ENCODE measurements around the gene SPTBN1. TPM values are rescaled to one million over a fixed set of nuclear protein-coding genes. Genes with fewer than 3 reads are reported as not detected.

The SPTBN1 gene
- total RNA-seq, 1 experiment from 2014 or later: 146 TPM

- no peak for DNase-seq (ENCODE audit: low spot score)
- ChIA-PET POLR2A (ENCODE audit: low non-redundant PET) (no interaction called here), CTCF (no interaction called here)
Measured at GRCh38 chr2:54629914-54630857, 174.1 kb downstream of the SPTBN1 start.

DNA sequence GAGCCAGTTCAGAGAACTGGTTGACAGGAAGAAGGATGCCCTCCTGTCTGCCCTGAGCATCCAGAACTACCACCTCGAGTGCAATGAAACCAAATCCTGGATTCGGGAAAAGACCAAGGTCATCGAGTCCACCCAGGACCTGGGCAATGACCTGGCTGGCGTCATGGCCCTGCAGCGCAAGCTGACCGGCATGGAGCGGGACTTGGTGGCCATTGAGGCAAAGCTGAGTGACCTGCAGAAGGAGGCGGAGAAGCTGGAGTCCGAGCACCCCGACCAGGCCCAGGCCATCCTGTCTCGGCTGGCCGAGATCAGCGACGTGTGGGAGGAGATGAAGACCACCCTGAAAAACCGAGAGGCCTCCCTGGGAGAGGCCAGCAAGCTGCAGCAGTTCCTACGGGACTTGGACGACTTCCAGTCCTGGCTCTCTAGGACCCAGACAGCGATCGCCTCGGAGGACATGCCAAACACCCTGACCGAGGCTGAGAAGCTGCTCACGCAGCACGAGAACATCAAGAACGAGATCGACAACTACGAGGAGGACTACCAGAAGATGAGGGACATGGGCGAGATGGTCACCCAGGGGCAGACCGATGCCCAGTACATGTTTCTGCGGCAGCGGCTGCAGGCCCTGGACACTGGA lies 174.9 kb downstream of the SPTBN1 start:
- Histone ChIP-seq H3K36me3 (ENCODE audit: insufficient read depth, low read length, poor library complexity, severe bottlenecking) (peaks cover 76% of the 10 kb centered on the region), H3K27ac (ENCODE audit: low read depth, low read length, poor library complexity, severe bottlenecking) (no peak overlapping the region), H3K27me3 (replicated peaks; ENCODE audit: insufficient read depth, low read depth, low read length, poor library complexity) (no peaks in the 10 kb centered on the region), H3K9me3 (ENCODE audit: low read depth, low read length, poor library complexity, severe bottlenecking) (no peaks in the 10 kb centered on the region), H3K4me1 (ENCODE audit: insufficient read depth, low read length, poor library complexity, severe bottlenecking) (peaks cover 27% of the 10 kb centered on the region), H3K4me3 (ENCODE audit: low read depth, low read length, poor library complexity, severe bottlenecking) (no peak overlapping the region)
- TF ChIP-seq EZH2 (IDR thresholded peaks at IDR 0.05; ENCODE audit: borderline replicate concordance, low read depth, low read length, poor library complexity, severe bottlenecking) (no peak), CTCF (conservative IDR thresholded peaks at IDR 0.05; ENCODE audit: low read depth, low read length) (no peak)
- intact Hi-C loops (cut with micrococcal nuclease; ENCODE audit: unreplicated experiment): no loop called here
- TSS peak; percentile 76 for BruUV-seq (replicated peaks)
- no peak for DNase-seq (ENCODE audit: low spot score)
- CTCF ChIA-PET: no interaction called here
- POLR2A ChIA-PET (ENCODE audit: low non-redundant PET): no interaction called here

More at GRCh38 chr2:54629914-54630857, 174.1 kb downstream of the SPTBN1 start:
- Histone ChIP-seq H3K9me3 (ENCODE audit: low read depth, low read length, poor library complexity, severe bottlenecking) (no peaks in the 10 kb centered on the region), H3K27me3 (replicated peaks; ENCODE audit: insufficient read depth, low read depth, low read length, poor library complexity) (no peaks in the 10 kb centered on the region), H3K4me3 (ENCODE audit: low read depth, low read length, poor library complexity, severe bottlenecking) (no peak overlapping the region), H3K36me3 (ENCODE audit: insufficient read depth, low read length, poor library complexity, severe bottlenecking) (peaks cover 80% of the 10 kb centered on the region), H3K4me1 (ENCODE audit: insufficient read depth, low read length, poor library complexity, severe bottlenecking) (peaks cover 19% of the 10 kb centered on the region), H3K27ac (ENCODE audit: low read depth, low read length, poor library complexity, severe bottlenecking) (no peak overlapping the region)
- TF ChIP-seq EZH2 (IDR thresholded peaks at IDR 0.05; ENCODE audit: borderline replicate concordance, low read depth, low read length, poor library complexity, severe bottlenecking) (no peak), CTCF (conservative IDR thresholded peaks at IDR 0.05; ENCODE audit: low read depth, low read length) (no peak)
- no TSS peak for BruUV-seq (replicated peaks)
- intact Hi-C loops (cut with micrococcal nuclease; ENCODE audit: unreplicated experiment): no loop called here

- BruUV-seq (replicated peaks): no TSS peak
- Histone ChIP-seq H3K4me3 (ENCODE audit: low read depth, low read length, poor library complexity, severe bottlenecking) (no peak overlapping the region), H3K9me3 (ENCODE audit: low read depth, low read length, poor library complexity, severe bottlenecking) (no peaks in the 10 kb centered on the region), H3K27ac (ENCODE audit: low read depth, low read length, poor library complexity, severe bottlenecking) (no peak overlapping the region), H3K27me3 (replicated peaks; ENCODE audit: insufficient read depth, low read depth, low read length, poor library complexity) (no peaks in the 10 kb centered on the region), H3K4me1 (ENCODE audit: insufficient read depth, low read length, poor library complexity, severe bottlenecking) (peaks cover 32% of the 10 kb centered on the region), H3K36me3 (ENCODE audit: insufficient read depth, low read length, poor library complexity, severe bottlenecking) (peaks cover 68% of the 10 kb centered on the region)
- ChIA-PET POLR2A (ENCODE audit: low non-redundant PET) (no interaction called here), CTCF (no interaction called here)
- intact Hi-C loops (cut with micrococcal nuclease; ENCODE audit: unreplicated experiment): no loop called here
- no peak for TF ChIP-seq EZH2 (IDR thresholded peaks at IDR 0.05; ENCODE audit: borderline replicate concordance, low read depth, low read length, poor library complexity, severe bottlenecking)
- no peak for TF ChIP-seq CTCF (conservative IDR thresholded peaks at IDR 0.05; ENCODE audit: low read depth, low read length)
- DNase-seq (ENCODE audit: low spot score): no peak
Measured at GRCh38 chr2:54631755-54632154, 175.6 kb downstream of the SPTBN1 start.

Data from A673 (cell line).